Hepatocyte (in vitro differentiated cells): ENCODE data around the gene GPR55. TPM values are rescaled to one million over a fixed set of nuclear protein-coding genes. Genes with fewer than 3 reads are reported as not detected.

Experiments
- DNase-seq: peaks from one replicate; pipeline ENCODE4 v3.0.0-alpha.2; 2016; ENCODE audit warnings: low spot score
- H2AFZ ChIP-seq: fragments of 200-600 bp; sonication (generic); 2 replicates; pipeline ENCODE4 v1.6.0; 2016; ENCODE audit warnings: antibody characterized with exemption, mild to moderate bottlenecking
- H3K27ac ChIP-seq: fragments of 200-600 bp; sonication (generic); 2 replicates; pipeline ENCODE4 v1.5.1; 2016; ENCODE audit warnings: mild to moderate bottlenecking
- H3K27me3 ChIP-seq: fragments of 200-600 bp; sonication (generic); 2 replicates; pipeline ENCODE4 v1.6.1; 2016
- H3K36me3 ChIP-seq: fragments of 200-600 bp; sonication (generic); replicated peaks from 2 replicates; pipeline ENCODE4 v1.5.1; 2016; ENCODE audit warnings: low read depth; ENCODE audit not compliant: insufficient read depth
- H3K4me1 ChIP-seq: fragments of 200-600 bp; sonication (generic); 2 replicates; pipeline ENCODE4 v1.5.1; 2016; ENCODE audit warnings: mild to moderate bottlenecking, moderate library complexity; ENCODE audit not compliant: insufficient read depth
- H3K4me2 ChIP-seq: fragments of 200-600 bp; sonication (generic); 2 replicates; pipeline ENCODE4 v1.6.0; 2016
- H3K4me3 ChIP-seq: fragments of 200-600 bp; sonication (generic); 2 replicates; pipeline ENCODE4 v1.5.1; 2016; ENCODE audit warnings: mild to moderate bottlenecking
- H3K79me2 ChIP-seq: fragments of 200-600 bp; sonication (generic); 2 replicates; pipeline ENCODE4 v1.6.0; 2017; ENCODE audit warnings: mild to moderate bottlenecking
- H3K9me2 ChIP-seq: fragments of 200-600 bp; sonication (generic); replicated peaks from 2 replicates; pipeline ENCODE4 v1.6.0; 2017; ENCODE audit warnings: mild to moderate bottlenecking; ENCODE audit not compliant: insufficient read depth
- H3K9me3 ChIP-seq: fragments of 200-600 bp; sonication (generic); 2 replicates; pipeline ENCODE4 v1.5.1; 2016; ENCODE audit warnings: low read depth, mild to moderate bottlenecking
- H4K20me1 ChIP-seq: fragments of 200-600 bp; sonication (generic); 2 replicates; pipeline ENCODE4 v1.6.0; 2016; ENCODE audit warnings: mild to moderate bottlenecking; ENCODE audit not compliant: insufficient read depth, poor library complexity, severe bottlenecking
- EZH2 ChIP-seq: fragments of 200-600 bp; sonication (generic); IDR thresholded peaks from 2 replicates; pipeline ENCODE4 v1.6.1; 2016; ENCODE audit warnings: antibody characterized with exemption, mild to moderate bottlenecking, borderline replicate concordance
- EZH2phosphoT487 ChIP-seq: fragments of 200-600 bp; sonication (generic); IDR thresholded peaks from one replicate; pipeline ENCODE4 v1.6.1; 2018; ENCODE audit warnings: antibody characterized with exemption, mild to moderate bottlenecking, low read depth, moderate library complexity; ENCODE audit not compliant: unreplicated experiment, severe bottlenecking
- WGBS: methylation state at CpG from one replicate; pipeline ENCODE4 v1.1.6; 2016; ENCODE audit warnings: low lambda C conversion rate; ENCODE audit errors: missing lambda C conversion rate; 5-methylcytosine and 5-hydroxymethylcytosine counted together
- polyA plus RNA-seq: library from polyadenylated mRNA; unstranded; fragments of >200 nt; fragmentation: Nextera tagmentation; extraction: Ambion mirVana; gene quantifications from 2 replicates; pipeline ENCODE4 v1.2.1, GENCODE V29; 2016
- total RNA-seq: library from RNA; depleted of rRNA; stranded (reverse); fragments of >200 nt; gene quantifications from 2 replicates; pipeline ENCODE4 v1.2.3, GENCODE V29; 2014
- TF ChIP-seq, protein P1 (sequence below): fragments of 200-600 bp; sonication (generic); IDR thresholded peaks from 2 replicates; pipeline ENCODE4 v1.5.1; 2016; ENCODE audit warnings: antibody characterized with exemption, mild to moderate bottlenecking; ENCODE audit not compliant: poor library complexity

Gene GPR55
- total and polyA plus RNA-seq, 2 experiments from 2014 or later = 0.83 TPM; not detected in 1

DNA sequence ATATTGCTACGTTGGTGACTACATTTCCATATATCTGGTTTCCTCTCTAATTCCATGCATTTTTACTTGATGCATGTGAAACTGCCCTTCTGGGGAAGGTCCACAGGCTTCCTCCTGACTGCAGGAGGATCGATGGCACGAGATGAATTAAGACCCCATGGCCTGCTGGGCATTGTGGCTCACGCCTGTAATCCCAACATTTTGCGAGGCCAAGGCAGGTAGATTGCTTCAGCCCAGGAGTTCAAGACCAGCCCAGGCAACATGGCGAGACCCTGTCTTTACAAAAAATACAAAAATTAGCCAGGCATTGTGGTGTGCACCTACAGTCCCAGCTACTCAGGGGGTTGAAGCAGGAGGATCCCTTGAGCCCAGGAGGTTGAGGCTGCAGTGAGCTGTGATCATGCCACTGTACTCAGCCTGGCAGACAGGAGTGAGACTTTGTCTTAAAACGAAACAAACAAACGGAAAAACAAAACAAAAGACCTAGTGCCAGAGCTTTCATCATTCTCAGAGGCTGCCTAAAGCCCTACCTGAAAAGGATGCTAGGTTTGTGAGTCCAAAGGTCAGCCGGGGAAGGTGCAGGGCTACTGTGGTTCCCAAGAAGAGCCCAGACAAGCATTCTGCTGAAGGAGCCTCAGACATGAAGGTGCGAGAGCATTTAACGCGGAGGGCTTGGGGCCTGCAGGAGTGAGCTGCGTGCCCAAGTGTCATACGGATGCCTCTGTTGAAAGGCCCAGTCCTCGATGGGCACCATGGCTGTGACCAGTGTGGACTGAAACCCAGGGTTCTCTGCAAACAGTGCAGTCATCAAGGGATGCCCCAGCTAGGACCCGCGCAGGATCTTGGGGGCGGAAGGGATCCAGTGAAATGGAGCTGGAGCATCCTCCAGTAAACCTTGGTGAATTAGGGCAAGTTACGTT is 21.6 kb downstream of the GPR55 start:
- 92% methylated on average over 19 of the region's 19 CpGs for WGBS
- no peak overlapping the region for H3K4me2 ChIP-seq
- TF ChIP-seq EZH2 (no peak), EZH2phosphoT487 (no peak)
- TF ChIP-seq, protein P1, sequence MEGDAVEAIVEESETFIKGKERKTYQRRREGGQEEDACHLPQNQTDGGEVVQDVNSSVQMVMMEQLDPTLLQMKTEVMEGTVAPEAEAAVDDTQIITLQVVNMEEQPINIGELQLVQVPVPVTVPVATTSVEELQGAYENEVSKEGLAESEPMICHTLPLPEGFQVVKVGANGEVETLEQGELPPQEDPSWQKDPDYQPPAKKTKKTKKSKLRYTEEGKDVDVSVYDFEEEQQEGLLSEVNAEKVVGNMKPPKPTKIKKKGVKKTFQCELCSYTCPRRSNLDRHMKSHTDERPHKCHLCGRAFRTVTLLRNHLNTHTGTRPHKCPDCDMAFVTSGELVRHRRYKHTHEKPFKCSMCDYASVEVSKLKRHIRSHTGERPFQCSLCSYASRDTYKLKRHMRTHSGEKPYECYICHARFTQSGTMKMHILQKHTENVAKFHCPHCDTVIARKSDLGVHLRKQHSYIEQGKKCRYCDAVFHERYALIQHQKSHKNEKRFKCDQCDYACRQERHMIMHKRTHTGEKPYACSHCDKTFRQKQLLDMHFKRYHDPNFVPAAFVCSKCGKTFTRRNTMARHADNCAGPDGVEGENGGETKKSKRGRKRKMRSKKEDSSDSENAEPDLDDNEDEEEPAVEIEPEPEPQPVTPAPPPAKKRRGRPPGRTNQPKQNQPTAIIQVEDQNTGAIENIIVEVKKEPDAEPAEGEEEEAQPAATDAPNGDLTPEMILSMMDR = no peak
- no peaks in the 10 kb centered on the region for H3K9me3 ChIP-seq
- H3K9me2 ChIP-seq = no peaks in the 10 kb centered on the region
- H3K27me3 ChIP-seq = peaks cover 3% of the 10 kb centered on the region
- H4K20me1 ChIP-seq = no peaks in the 10 kb centered on the region
- no peaks in the 10 kb centered on the region for H3K79me2 ChIP-seq
- no peak for DNase-seq
- H3K36me3 ChIP-seq = no peaks in the 10 kb centered on the region
- no peak overlapping the region for H2AFZ ChIP-seq
- H3K4me3 ChIP-seq = no peak overlapping the region
- H3K27ac ChIP-seq = no peak overlapping the region
- H3K4me1 ChIP-seq = no peaks in the 10 kb centered on the region

DNA sequence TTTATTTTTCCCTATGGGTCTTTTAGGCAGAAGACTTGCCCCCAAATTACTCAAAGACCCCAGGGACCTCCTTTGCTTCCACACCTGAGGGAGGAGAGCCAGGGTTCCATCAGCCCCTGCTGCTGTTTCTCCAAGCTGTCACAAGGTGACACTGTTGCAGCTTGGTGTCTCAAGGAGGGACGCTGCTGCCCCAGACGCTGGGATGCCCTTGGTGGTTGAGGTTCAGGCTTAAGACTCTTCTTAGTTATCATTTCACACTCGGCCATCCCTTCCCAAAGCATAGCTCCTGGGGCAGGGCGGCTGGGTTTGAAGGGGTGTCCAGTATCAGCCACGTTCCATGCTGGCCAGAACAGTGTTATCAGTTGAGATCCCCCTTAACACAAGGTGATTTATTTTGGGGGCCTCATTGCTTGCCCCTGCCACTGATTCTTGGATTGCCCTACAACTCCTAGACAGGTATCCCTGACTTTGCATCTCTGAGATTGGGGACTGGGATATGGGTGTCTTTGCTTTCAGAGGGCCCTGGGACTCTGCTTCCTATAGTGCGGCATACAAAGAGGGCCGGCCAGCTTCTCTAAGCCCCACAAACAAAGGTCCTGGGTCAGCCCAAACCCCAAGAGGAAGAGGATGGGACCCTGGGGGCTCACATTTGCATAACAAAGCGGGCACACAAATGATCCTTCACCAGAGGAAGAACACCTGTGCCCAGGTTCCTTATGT is 22.7 kb downstream of the GPR55 start:
- H4K20me1 ChIP-seq = no peaks in the 10 kb centered on the region
- H3K27me3 ChIP-seq = peaks cover 3% of the 10 kb centered on the region
- no peak for TF ChIP-seq EZH2phosphoT487
- TF ChIP-seq, protein P1 = peak; percentile 79
- TF ChIP-seq EZH2 = no peak
- no peaks in the 10 kb centered on the region for H3K9me2 ChIP-seq
- WGBS = 41% methylated on average over 8 of the region's 8 CpGs
- H3K4me3 ChIP-seq = no peak overlapping the region
- no peaks in the 10 kb centered on the region for H3K36me3 ChIP-seq
- no peaks in the 10 kb centered on the region for H3K9me3 ChIP-seq
- DNase-seq = peak; percentile 80
- H2AFZ ChIP-seq = no peak overlapping the region
- H3K79me2 ChIP-seq = no peaks in the 10 kb centered on the region
- H3K27ac ChIP-seq = no peak overlapping the region
- no peaks in the 10 kb centered on the region for H3K4me1 ChIP-seq
- H3K4me2 ChIP-seq = no peak overlapping the region

DNA sequence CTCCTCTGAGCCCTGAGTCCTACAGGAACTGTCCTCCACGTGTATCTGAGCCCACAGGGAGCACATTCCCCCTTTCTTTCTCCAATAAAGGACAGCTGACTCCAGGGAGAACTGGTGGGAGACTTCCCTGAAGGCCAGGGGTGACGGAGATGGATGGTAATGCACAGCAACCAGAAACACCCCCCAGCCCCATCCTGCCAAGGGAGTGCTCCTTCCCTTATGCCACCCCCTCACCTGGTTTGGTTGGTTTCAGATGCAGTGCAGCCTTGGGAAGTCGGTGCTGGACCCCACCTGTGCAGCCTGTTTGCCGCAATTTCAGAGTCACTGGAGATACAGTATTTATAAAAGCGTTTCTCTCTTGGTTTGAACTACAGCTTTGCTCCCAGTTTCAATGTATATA is 24.0 kb downstream of the GPR55 start:
- peaks cover 3% of the 10 kb centered on the region for H3K27me3 ChIP-seq
- H4K20me1 ChIP-seq = no peaks in the 10 kb centered on the region
- no peaks in the 10 kb centered on the region for H3K9me3 ChIP-seq
- no peak for DNase-seq
- TF ChIP-seq EZH2 (no peak), EZH2phosphoT487 (no peak)
- TF ChIP-seq, protein P1 = no peak
- 72% methylated on average over 5 of the region's 5 CpGs for WGBS
- H2AFZ ChIP-seq = no peak overlapping the region
- H3K36me3 ChIP-seq = no peaks in the 10 kb centered on the region
- no peak overlapping the region for H3K4me2 ChIP-seq
- no peaks in the 10 kb centered on the region for H3K4me1 ChIP-seq
- H3K4me3 ChIP-seq = no peak overlapping the region
- no peaks in the 10 kb centered on the region for H3K9me2 ChIP-seq
- no peak overlapping the region for H3K27ac ChIP-seq
- H3K79me2 ChIP-seq = no peaks in the 10 kb centered on the region
